Stimulated activated CD8-positive, alpha-beta memory T cell treated with anti-CD3 and anti-CD28 coated beads, Interleukin-15, amount 100 ng/mL, for 24 hours (primary cell): ENCODE measurements around the gene ABCA4.
"Not testable (repeated sequence)": the region's sequence is repeated elsewhere in the genome, so short reads cannot be mapped to it uniquely, and the experiment has no call there.

Source experiments
- DNase-seq: peaks from one replicate; pipeline ENCODE4 v3.0.0-alpha.2; 2020; ENCODE audit warnings: low read depth

The ABCA4 gene

GRCh38 chr1:94004924-94005323, 116.0 kb downstream of the ABCA4 start:
- DNase-seq: no peak

GRCh38 chr1:94002046-94002787, 118.7 kb downstream of the ABCA4 start:
- no peak for DNase-seq

GRCh38 chr1:94001397-94002045, 119.4 kb downstream of the ABCA4 start:
- no peak for DNase-seq

GRCh38 chr1:94000510-94001282, 120.3 kb downstream of the ABCA4 start:
- DNase-seq: no peak

- no peak for DNase-seq
Measured at GRCh38 chr1:93999840-94000415, 121.0 kb downstream of the ABCA4 start.

GRCh38 chr1:93998532-93998931, 122.4 kb downstream of the ABCA4 start:
- not testable (repeated sequence) for DNase-seq

- no peak for DNase-seq
Measured at GRCh38 chr1:93997756-93998155, 123.2 kb downstream of the ABCA4 start.

GRCh38 chr1:93995837-93996536, 125.0 kb downstream of the ABCA4 start:
- DNase-seq: no peak

- DNase-seq: no peak
Measured at GRCh38 chr1:93993731-93994130, 127.2 kb downstream of the ABCA4 start.

- no peak for DNase-seq
Measured at GRCh38 chr1:93992954-93993353, 128.0 kb downstream of the ABCA4 start.

GRCh38 chr1:93992190-93992589, 128.8 kb downstream of the ABCA4 start:
- DNase-seq: no peak

- DNase-seq: no peak
Measured at GRCh38 chr1:93991271-93991670, 129.7 kb downstream of the ABCA4 start.

GRCh38 chr1:93990477-93990876, 130.5 kb downstream of the ABCA4 start:
- DNase-seq: not testable (repeated sequence)

GRCh38 chr1:93990010-93990409, 130.9 kb downstream of the ABCA4 start:
- DNase-seq: no peak

- DNase-seq: no peak
Measured at GRCh38 chr1:93989601-93990000, 131.3 kb downstream of the ABCA4 start.

- DNase-seq: no peak
Measured at GRCh38 chr1:93988634-93989350, 132.2 kb downstream of the ABCA4 start.

GRCh38 chr1:93981274-93981667, 139.7 kb downstream of the ABCA4 start:
- no peak for DNase-seq

GRCh38 chr1:93980320-93981273, 140.4 kb downstream of the ABCA4 start:
- DNase-seq: no peak

- no peak for DNase-seq
Measured at GRCh38 chr1:93979718-93980319, 141.1 kb downstream of the ABCA4 start.
